Transverse colon (tissue), 4 donors: ENCODE results near the gene RPS24. TPM values are rescaled to one million over a fixed set of nuclear protein-coding genes. Genes with fewer than 3 reads are reported as not detected.

ENCODE experiments used
- DNase-seq: peaks from one replicate; pipeline ENCODE4 v3.0.0-alpha.2; 2019
- H3K27ac ChIP-seq, 4 donors: fragments of 200-600 bp; sonication (generic); 2 replicates each; pipeline ENCODE4 v1.5.1; 2016 to 2018; ENCODE audit warnings: inconsistent platforms in 4 of 4
- H3K27me3 ChIP-seq: fragments of 200-600 bp; sonication (generic); 2 replicates; pipeline ENCODE4 v1.5.1; 2017; ENCODE audit warnings: inconsistent platforms
- H3K36me3 ChIP-seq, 4 donors: fragments of 200-600 bp; sonication (generic); 2 replicates each; pipeline ENCODE4 v1.5.1; 2017 to 2019; ENCODE audit warnings: inconsistent platforms in 4 of 4
- H3K4me1 ChIP-seq, 4 donors: fragments of 200-600 bp; sonication (generic); 2 replicates each; pipeline ENCODE4 v1.5.1; 2017 to 2020; ENCODE audit warnings: inconsistent platforms in 4 of 4
- H3K4me3 ChIP-seq, 4 donors: fragments of 200-600 bp; sonication (generic); 1 replicate in 1 of 4; 2 replicates in 3 of 4; pipeline versions ENCODE4 v1.5.1 to v1.6.1; 2017 to 2019; ENCODE audit warnings: inconsistent platforms in 4 of 4
- H3K9me3 ChIP-seq, 2 donors: fragments of 200-600 bp; sonication (generic); 2 replicates each; pipeline ENCODE4 v1.5.1; 2017 to 2019; ENCODE audit warnings: inconsistent platforms in 2 of 2
- EP300 ChIP-seq: sonication (generic); formaldehyde crosslinking; IDR thresholded peaks from one replicate; pipeline ENCODE4 v1.6.1; 2017; ENCODE audit warnings: antibody characterized with exemption, low read depth
- POLR2A ChIP-seq: fragments of 450-650 bp; IDR thresholded peaks from one replicate; pipeline ENCODE4 v1.6.1; 2016; ENCODE audit warnings: antibody characterized with exemption, mild to moderate bottlenecking, moderate library complexity
- POLR2AphosphoS5 ChIP-seq, 3 donors: sonication (generic); formaldehyde crosslinking; IDR thresholded peaks; one replicate each; pipeline ENCODE4 v1.6.1; 2016; ENCODE audit warnings: antibody characterized with exemption in 3 of 3
- WGBS, 2 donors: methylation state at CpG; one replicate each; pipeline ENCODE4 v1.1.5; 2018; ENCODE audit warnings: low coverage in 1 of 2; 5-methylcytosine and 5-hydroxymethylcytosine counted together
- in situ Hi-C, 4 donors: fragments of 200-750 bp; cut with MboI; loops; one replicate each; pipeline versions ENCODE4 v1.15.0 to v1.15.1; 2017; ENCODE audit warnings: low sequenced_read_pairs in 3 of 4, low pct_ligation_motif_present in 1 of 4, low pct_unique_long_range_greater_than_20kb in 1 of 4
- intact Hi-C: fragments of 100-400 bp; cut with DNase I; formaldehyde crosslinking; loops from one replicate; pipeline ENCODE4 v1.15.1; 2023; ENCODE audit warnings: low total_unique reads
- total RNA-seq, 4 donors: library from RNA; depleted of rRNA; stranded (reverse); fragments of >200 nt; gene quantifications; one replicate each; pipeline ENCODE4 v1.1.0, GENCODE V29; 2016
- TF ChIP-seq, protein P1 (sequence below), 5 experiments: fragments of 200-600 bp in 3 of 5; fragments of 450-650 bp in 2 of 5; sonication (generic) in 3 of 5; IDR thresholded peaks; 1 replicate in 2 of 5; 2 replicates in 3 of 5; pipeline ENCODE4 v1.5.1; 2016 to 2017; ENCODE audit warnings: antibody characterized with exemption in 5 of 5, inconsistent platforms in 3 of 5, mild to moderate bottlenecking in 2 of 5, moderate library complexity in 1 of 5

The RPS24 gene
- total RNA-seq, 4 donors from 2014 or later: 562 to 2,370 (median 1,752) TPM

DNA sequence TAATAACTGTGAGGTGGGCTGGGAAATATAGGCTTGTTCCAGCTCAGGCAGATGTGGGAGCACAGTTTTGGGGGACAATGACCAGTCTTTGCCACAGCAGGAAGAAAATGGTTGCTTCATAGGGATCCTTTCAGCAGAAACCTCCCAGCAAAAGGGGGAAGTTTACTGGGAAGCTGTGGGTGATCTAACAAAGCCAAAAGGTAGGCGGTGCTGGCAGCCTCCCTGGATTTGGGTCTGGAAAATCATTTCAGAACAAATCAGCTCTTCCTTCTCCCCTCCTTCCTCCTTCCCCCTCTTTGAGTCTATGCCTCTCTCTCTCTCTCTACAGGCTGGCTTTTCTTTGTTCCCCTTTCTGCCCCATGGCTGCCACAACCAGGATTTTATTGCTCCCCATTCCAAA is 16.2 kb downstream of the RPS24 start:
- WGBS, 2 donors: 63 to 80% methylated on average over 1 of the region's 1 CpG
- no peak for DNase-seq
- no peaks in the 10 kb centered on the region for H3K9me3 ChIP-seq
- in situ Hi-C loops (loop anchor here (5.0 to 25.0 kb wide), 5 partner anchors 255 to 1147 kb away; no protein-coding TSS in a partner anchor), intact Hi-C loops (loop anchor here (10.0 kb wide), 1 partner anchor 1015 kb away; the partner anchor contains the start of gene ZMIZ1)
- TF ChIP-seq EP300: no peak
- no peak for TF ChIP-seq POLR2A
- TF ChIP-seq POLR2AphosphoS5 (IDR thresholded peaks at IDR 0.05): no peak
- TF ChIP-seq, protein P1, sequence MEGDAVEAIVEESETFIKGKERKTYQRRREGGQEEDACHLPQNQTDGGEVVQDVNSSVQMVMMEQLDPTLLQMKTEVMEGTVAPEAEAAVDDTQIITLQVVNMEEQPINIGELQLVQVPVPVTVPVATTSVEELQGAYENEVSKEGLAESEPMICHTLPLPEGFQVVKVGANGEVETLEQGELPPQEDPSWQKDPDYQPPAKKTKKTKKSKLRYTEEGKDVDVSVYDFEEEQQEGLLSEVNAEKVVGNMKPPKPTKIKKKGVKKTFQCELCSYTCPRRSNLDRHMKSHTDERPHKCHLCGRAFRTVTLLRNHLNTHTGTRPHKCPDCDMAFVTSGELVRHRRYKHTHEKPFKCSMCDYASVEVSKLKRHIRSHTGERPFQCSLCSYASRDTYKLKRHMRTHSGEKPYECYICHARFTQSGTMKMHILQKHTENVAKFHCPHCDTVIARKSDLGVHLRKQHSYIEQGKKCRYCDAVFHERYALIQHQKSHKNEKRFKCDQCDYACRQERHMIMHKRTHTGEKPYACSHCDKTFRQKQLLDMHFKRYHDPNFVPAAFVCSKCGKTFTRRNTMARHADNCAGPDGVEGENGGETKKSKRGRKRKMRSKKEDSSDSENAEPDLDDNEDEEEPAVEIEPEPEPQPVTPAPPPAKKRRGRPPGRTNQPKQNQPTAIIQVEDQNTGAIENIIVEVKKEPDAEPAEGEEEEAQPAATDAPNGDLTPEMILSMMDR (IDR thresholded peaks at IDR 0.05): no peak
- H3K36me3 ChIP-seq: no peaks in the 10 kb centered on the region
- H3K4me3 ChIP-seq: no peak overlapping the region
- H3K4me1 ChIP-seq: peaks cover 0 to 6% (median 2%) of the 10 kb centered on the region in 4 donors
- no peak overlapping the region for H3K27ac ChIP-seq
- no peaks in the 10 kb centered on the region for H3K27me3 ChIP-seq

DNA sequence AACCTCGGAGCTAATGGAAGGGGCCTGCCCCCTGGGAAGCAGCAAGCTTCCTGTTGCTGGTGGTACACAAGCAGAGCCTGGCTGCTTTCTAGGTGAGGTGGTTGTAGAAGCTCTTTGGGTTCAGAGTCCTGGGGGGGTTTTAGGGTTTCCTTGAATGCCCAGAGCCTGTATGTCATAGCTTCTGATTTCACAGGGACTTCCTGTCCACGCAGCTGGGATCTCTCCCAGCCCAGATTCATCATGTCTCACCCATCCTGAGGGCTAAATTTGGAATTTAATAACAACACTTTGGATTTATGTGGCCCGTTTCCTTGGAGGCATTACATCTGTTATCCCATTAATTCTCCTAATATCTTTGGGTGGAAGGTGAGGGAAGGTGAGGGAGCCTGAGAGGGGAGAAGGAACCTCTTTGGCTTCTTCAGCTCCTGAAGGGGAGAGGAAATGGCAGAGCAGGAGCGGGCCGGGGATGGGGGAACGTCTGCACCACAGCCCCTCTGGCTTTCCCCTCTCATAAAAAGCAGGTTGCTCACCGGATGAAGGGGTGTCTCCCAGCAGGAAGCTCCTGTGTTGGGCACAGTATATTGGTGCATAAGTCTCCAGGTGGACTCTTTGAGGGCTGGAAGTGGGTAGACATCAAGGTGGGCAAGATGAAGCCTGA is 19.7 kb downstream of the RPS24 start:
- intact Hi-C loops: no loop called here
- Histone ChIP-seq H3K36me3 (no peaks in the 10 kb centered on the region), H3K9me3 (no peaks in the 10 kb centered on the region), H3K4me3 (no peak overlapping the region), H3K27me3 (no peaks in the 10 kb centered on the region), H3K4me1 (no peaks in the 10 kb centered on the region), H3K27ac (no peak overlapping the region)
- no peak for TF ChIP-seq POLR2A
- TF ChIP-seq, protein P1 (IDR thresholded peaks at IDR 0.05): no peak
- TF ChIP-seq EP300: no peak
- TF ChIP-seq POLR2AphosphoS5 (IDR thresholded peaks at IDR 0.05): no peak
- no peak for DNase-seq
- 77 to 80% methylated on average over 1 to 7 of the region's 7 CpGs for WGBS, 2 donors
- in situ Hi-C loops: loop anchor here in 1 of 4 donors (25.0 kb wide), 1 partner anchor 609 kb away; no protein-coding TSS in a partner anchor

DNA sequence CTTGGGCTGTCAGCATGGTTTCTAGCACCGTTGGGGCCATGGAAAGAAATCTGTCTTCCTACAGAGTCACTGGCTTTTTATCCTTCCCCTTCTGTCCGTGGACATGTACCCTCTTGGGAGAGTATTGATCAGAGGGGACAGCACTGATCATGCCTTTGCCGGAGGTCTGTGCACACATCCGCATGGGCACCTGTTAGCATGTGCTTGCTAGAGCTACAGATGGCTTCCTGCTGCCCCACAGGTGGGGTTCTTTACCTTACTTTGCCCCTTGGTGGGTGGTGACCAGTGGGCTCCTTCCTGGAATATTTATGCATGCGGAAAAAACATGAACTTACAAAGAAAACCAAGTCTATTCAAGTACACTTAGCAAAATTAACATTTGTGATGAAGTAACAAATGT is 24.9 kb downstream of the RPS24 start:
- intact Hi-C loops: no loop called here
- no peak overlapping the region for H3K4me3 ChIP-seq
- no peak for DNase-seq
- TF ChIP-seq POLR2AphosphoS5 (IDR thresholded peaks at IDR 0.05) (no peak), EP300 (no peak), POLR2A (no peak)
- TF ChIP-seq, protein P1 (IDR thresholded peaks at IDR 0.05): no peak
- no peaks in the 10 kb centered on the region for H3K36me3 ChIP-seq
- no peaks in the 10 kb centered on the region for H3K9me3 ChIP-seq
- H3K27me3 ChIP-seq: no peaks in the 10 kb centered on the region
- H3K4me1 ChIP-seq: no peaks in the 10 kb centered on the region
- 73 to 100% methylated on average over 1 to 5 of the region's 5 CpGs for WGBS, 2 donors
- in situ Hi-C loops: loop anchor here in 1 of 4 donors (25.0 kb wide), 1 partner anchor 604 kb away; no protein-coding TSS in a partner anchor
- no peak overlapping the region for H3K27ac ChIP-seq

DNA sequence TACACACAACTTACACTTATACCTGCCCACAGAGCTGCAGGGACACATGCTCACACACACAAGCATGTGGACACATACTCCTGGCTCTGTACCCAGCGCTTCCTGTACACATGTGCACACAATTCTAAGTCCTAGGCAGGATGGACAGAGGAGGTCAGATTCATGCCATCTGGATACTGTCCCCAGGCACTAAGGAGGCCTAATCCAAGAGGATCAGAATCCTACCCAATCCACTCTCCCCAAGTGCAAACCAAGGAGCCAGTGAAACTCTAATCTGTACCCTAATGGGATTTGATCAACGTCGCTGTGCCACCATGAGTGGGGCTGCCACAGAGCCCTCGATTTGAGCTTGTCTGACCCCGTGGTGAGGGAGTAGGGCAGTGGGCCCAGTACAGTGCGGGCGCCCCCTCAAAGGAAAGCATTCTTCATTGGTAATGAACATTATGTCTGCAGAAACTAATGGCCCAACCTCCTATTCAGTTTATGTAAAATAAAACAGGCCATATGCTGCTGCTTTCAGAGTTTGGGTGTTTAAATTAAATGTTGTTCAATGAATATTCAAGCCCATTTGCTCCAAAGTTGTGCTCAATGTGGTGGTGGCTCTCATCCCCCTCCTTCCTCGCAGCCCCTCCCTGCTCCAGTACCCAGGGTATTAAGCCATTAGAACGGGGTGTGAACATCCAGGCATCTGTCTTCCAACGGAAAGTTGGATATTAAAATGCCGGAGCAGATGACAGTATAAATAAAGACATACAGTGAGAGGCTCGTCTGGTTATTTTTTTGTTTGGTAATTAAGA is 26.4 kb downstream of the RPS24 start:
- H3K27ac ChIP-seq: no peak overlapping the region
- H3K4me3 ChIP-seq: no peak overlapping the region
- TF ChIP-seq POLR2AphosphoS5 (IDR thresholded peaks at IDR 0.05) (no peak), POLR2A (no peak), EP300 (no peak)
- TF ChIP-seq, protein P1 (IDR thresholded peaks at IDR 0.05): no peak
- WGBS, 2 donors: 72 to 79% methylated on average over 3 to 12 of the region's 12 CpGs
- H3K27me3 ChIP-seq: no peaks in the 10 kb centered on the region
- intact Hi-C loops (no loop called here), in situ Hi-C loops (loop anchor here in 1 of 4 donors (25.0 kb wide), 1 partner anchor 602 kb away; no protein-coding TSS in a partner anchor)
- no peaks in the 10 kb centered on the region for H3K4me1 ChIP-seq
- H3K9me3 ChIP-seq: no peaks in the 10 kb centered on the region
- DNase-seq: no peak
- no peaks in the 10 kb centered on the region for H3K36me3 ChIP-seq
